Measurements from ENCODE around the gene EXOC2. TPM values are rescaled to one million over a fixed set of nuclear protein-coding genes. Genes with fewer than 3 reads are reported as not detected.

EXOC2 gene
- total RNA-seq, 4 donors from 2014 or later: 19.5 to 23.6 (median 20.9) TPM

- no peak overlapping the region for H3K4me3 ChIP-seq (ENCODE audit: low read depth, poor library complexity, severe bottlenecking)
- TF ChIP-seq POLR2A (IDR thresholded peaks at IDR 0.05): no peak
- TF ChIP-seq CTCF (IDR thresholded peaks at IDR 0.05): no peak
- intact Hi-C loops (cut with DNase I; ENCODE audit: low total_unique reads): no loop called here
- DNase-seq (ENCODE audit: low spot score in 2 of 2): no peak
- WGBS, 2 donors: 83 to 87% methylated on average over 18 of the region's 18 CpGs
Measured at GRCh38 chr6:466564-466963, 226.4 kb downstream of the EXOC2 start.

- intact Hi-C loops (cut with DNase I; ENCODE audit: low total_unique reads): no loop called here
- no peak for TF ChIP-seq CTCF (IDR thresholded peaks at IDR 0.05)
- no peak for TF ChIP-seq POLR2A (IDR thresholded peaks at IDR 0.05)
- no peak for DNase-seq (ENCODE audit: low spot score in 2 of 2)
- 76 to 81% methylated on average over 20 of the region's 20 CpGs for WGBS, 2 donors
- H3K4me3 ChIP-seq (ENCODE audit: low read depth, poor library complexity, severe bottlenecking): no peak overlapping the region
Measured at GRCh38 chr6:465531-466348, 227.2 kb downstream of the EXOC2 start.

- 80 to 86% methylated on average over 4 of the region's 4 CpGs for WGBS, 2 donors
- no peak for TF ChIP-seq CTCF (IDR thresholded peaks at IDR 0.05)
- no peak for TF ChIP-seq POLR2A (IDR thresholded peaks at IDR 0.05)
- no peak overlapping the region for H3K4me3 ChIP-seq (ENCODE audit: low read depth, poor library complexity, severe bottlenecking)
- no peak for DNase-seq (ENCODE audit: low spot score in 2 of 2)
- intact Hi-C loops (cut with DNase I; ENCODE audit: low total_unique reads): no loop called here
Measured at GRCh38 chr6:456887-457286, 236.1 kb downstream of the EXOC2 start.

- intact Hi-C loops (cut with DNase I; ENCODE audit: low total_unique reads): no loop called here
- TF ChIP-seq POLR2A (IDR thresholded peaks at IDR 0.05): no peak
- H3K4me3 ChIP-seq (ENCODE audit: low read depth, poor library complexity, severe bottlenecking): no peak overlapping the region
- 86 to 89% methylated on average over 5 of the region's 5 CpGs for WGBS, 2 donors
- no peak for DNase-seq (ENCODE audit: low spot score in 2 of 2)
Measured at GRCh38 chr6:456358-456867, 236.5 kb downstream of the EXOC2 start.

GRCh38 chr6:455835-456234, 237.1 kb downstream of the EXOC2 start:
- H3K4me3 ChIP-seq (ENCODE audit: low read depth, poor library complexity, severe bottlenecking): no peak overlapping the region
- intact Hi-C loops (cut with DNase I; ENCODE audit: low total_unique reads): no loop called here
- 90 to 93% methylated on average over 8 of the region's 8 CpGs for WGBS, 2 donors
- no peak for DNase-seq (ENCODE audit: low spot score in 2 of 2)
- TF ChIP-seq CTCF (IDR thresholded peaks at IDR 0.05) (no peak), POLR2A (IDR thresholded peaks at IDR 0.05) (no peak)

GRCh38 chr6:455006-455585, 237.8 kb downstream of the EXOC2 start:
- H3K4me3 ChIP-seq (ENCODE audit: low read depth, poor library complexity, severe bottlenecking): no peak overlapping the region
- DNase-seq (ENCODE audit: low spot score in 2 of 2): no peak

More at GRCh38 chr6:455006-455585, 237.8 kb downstream of the EXOC2 start:
- intact Hi-C loops (cut with DNase I; ENCODE audit: low total_unique reads): no loop called here
- TF ChIP-seq POLR2A (IDR thresholded peaks at IDR 0.05): no peak
- no peak for TF ChIP-seq CTCF (IDR thresholded peaks at IDR 0.05)
- 84 to 89% methylated on average over 11 of the region's 11 CpGs for WGBS, 2 donors

All from lower leg skin (tissue), 4 donors.